Stimulated activated CD8-positive, alpha-beta memory T cell treated with anti-CD3 and anti-CD28 coated beads, Interleukin-4, amount 100 ng/mL, for 1 hour (primary cell): ENCODE data around the gene KIF26A.

Experiments
- DNase-seq, 2 donors: peaks; one replicate each; pipeline ENCODE4 v3.0.0-alpha.2; 2020; ENCODE audit warnings: low read depth in 2 of 2, low spot score in 1 of 2

KIF26A gene

GRCh38 chr14:104190396-104191000, 52.1 kb downstream of the KIF26A start:
- no peak for DNase-seq

- no peak for DNase-seq
These were observed 53.1 kb downstream of the KIF26A start for GRCh38 chr14:104191409-104191997.

GRCh38 chr14:104192146-104192882, 53.9 kb downstream of the KIF26A start:
- DNase-seq: no peak

- no peak for DNase-seq
These were observed 54.5 kb downstream of the KIF26A start for GRCh38 chr14:104192883-104193245.

DNA sequence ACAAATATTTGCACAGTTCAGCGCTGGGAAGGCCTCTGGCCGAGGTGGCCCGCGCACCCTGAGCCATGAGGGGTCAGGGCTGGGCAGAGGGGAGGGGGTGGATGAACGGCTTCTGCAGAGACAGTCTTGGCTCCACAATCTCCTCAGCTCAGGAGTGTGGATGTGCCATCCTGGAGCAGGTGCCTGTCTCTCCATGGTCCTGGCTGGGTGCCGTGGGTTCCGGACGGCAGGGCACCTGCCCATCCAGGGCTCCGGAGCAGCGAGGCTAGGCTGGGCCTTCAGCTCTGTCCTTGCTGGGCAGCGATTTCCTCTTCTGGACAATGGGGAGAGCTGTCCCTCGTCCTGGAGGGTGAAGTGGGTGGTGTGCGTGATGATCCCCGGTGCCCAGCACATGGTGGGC, 55.6 kb downstream of the KIF26A start:
- no peak for DNase-seq

DNA sequence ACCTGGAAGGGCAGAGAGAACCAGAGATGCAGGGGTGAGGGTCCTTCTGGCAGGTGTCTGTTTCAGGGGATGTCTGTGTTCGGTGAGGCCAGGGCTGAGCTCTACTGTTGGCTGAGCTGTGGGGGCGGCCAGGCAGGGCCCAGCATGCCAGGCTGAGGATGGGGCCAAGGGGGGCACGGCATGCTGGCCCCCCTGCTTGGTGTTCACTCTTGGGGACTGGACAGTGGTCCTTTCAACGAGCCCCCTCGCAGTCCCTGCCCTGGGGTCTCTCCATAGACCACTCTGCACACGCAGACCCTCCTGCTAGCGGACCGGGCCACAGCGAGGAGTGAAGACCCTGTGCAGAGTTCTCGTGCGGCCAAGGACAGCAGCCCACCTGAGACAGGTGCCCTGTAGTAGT, 56.3 kb downstream of the KIF26A start:
- DNase-seq: no peak

GRCh38 chr14:104195361-104195760, 57.0 kb downstream of the KIF26A start:
- no peak for DNase-seq

DNA sequence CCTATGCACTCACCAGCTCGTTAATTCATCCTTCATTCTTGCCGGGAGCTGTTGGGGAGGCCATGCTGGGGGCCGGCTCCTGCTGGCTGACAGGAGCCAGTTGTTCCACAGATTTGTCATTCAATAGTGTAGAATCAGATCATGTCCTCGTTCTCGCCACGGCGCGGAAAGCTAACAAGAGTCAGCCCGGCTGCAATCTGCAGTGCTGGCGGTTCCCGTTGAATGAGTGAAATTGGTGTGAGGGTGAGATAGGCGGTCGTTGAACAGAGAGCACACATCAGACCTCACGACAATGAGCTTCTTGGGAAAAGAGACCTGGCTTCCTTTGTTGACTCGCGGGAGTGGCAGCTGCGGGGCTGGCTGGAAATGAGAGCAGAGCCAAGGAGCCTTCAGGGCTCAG, 57.5 kb downstream of the KIF26A start:
- no peak for DNase-seq

DNA sequence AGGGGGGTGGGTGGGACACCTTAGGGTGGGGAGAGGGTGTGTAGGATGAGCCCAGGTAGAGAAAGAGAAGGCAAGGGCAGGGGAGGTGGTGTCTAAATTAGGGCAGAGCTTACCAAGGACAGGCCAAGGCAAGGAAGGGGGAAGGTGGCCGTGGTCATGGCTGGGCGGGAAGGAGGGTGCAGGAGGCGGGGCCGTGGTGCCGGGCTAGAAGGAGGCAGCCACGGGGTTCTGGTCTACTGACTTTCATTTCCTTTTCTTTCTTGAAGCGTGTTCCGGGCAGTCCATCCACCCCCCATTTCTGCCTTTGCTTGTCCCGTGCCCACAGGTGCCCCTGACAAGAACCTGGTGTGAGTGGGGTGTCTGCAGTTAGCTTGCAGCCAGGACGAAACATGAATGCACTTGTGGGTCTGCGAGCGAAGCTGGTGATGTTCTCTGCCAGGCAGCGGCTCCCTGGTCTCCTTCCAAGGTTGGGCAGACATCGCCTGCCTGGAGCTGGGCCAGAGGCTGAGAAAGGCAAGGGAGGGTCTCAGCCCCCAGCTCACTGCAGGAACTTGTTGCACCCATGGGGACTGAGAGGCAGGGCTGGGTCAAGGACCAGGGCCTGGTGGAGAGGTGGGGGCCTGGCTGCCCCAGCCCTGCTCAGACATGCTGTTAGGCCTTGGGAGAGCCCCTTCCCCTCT, 58.2 kb downstream of the KIF26A start:
- no peak for DNase-seq

GRCh38 chr14:104197449-104198247, 59.3 kb downstream of the KIF26A start:
- no peak for DNase-seq

DNA sequence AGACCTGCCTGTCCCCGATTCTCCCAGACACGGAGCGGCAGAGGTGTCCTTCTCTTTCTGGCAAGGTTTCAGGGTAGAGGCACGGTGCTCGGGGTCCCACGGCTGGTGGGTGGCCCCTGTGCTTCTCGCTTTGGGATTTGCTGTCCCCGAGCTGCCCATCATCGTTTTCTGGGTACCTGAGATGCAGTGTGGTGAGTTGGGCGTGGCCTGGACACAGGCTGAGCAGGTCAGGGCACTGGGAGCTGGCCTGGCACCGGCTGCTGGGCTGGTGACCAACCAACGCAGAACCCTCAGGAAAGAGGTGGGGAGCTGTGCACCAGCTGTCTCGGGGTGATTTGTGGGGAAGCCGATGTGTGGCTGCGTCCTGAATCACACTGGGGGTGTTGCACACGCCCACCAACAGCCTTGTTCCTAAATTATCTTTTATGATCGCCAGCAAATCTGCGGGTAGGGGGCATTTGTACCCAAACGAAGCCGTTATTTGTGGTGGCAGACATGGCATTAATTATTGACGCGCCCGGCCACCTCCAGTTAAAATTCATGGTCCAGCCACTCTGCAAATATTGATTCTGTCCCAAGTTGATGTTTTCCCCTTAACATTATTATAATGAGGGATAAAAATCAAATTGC, 61.0 kb downstream of the KIF26A start:
- no peak for DNase-seq

- DNase-seq: no peak
These were observed 61.7 kb downstream of the KIF26A start for GRCh38 chr14:104200106-104200505.

DNA sequence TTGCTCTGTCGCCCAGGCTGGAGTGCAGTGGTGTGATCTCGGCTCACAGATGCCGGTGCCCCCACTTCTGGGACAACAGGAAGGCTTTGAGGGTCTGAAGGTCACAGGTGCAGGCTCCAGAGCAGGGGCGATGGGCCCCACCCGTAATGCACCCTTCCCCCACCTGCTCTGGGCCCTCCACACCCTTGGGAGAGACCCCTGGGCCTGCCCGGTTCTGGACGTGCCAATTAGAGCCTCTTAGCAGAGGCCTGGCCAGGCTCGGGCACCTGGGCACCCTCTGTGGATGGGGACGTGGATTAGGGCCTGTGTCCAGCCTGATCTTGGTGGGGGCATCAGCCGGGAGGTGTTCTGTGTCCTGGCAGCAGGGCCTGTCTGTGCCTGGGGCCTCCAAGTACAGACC, 62.2 kb downstream of the KIF26A start:
- no peak for DNase-seq

GRCh38 chr14:104201063-104201462, 62.7 kb downstream of the KIF26A start:
- DNase-seq: no peak

- no peak for DNase-seq
These were observed 63.1 kb downstream of the KIF26A start for GRCh38 chr14:104201496-104201895.

GRCh38 chr14:104202259-104203070, 64.1 kb downstream of the KIF26A start:
- no peak for DNase-seq

- DNase-seq: no peak
These were observed 64.7 kb downstream of the KIF26A start for GRCh38 chr14:104203071-104203425.

GRCh38 chr14:104204660-104205149, 66.3 kb downstream of the KIF26A start:
- DNase-seq: no peak

- DNase-seq: no peak
These were observed 67.4 kb downstream of the KIF26A start for GRCh38 chr14:104205781-104206180.
